HepG2 (cell line): ENCODE results near the gene PSMC3IP. TPM values are rescaled to one million over a fixed set of nuclear protein-coding genes. Genes with fewer than 3 reads are reported as not detected.
A peak's percentile ranks its signal among the peaks of the same experiment; 100 is the strongest.

ENCODE experiments used
- ATAC-seq: fragments of 200-7000 bp; cut with Tn5 transposase; 3 replicates; pipeline ENCODE4 v1.9.1; 2020; ENCODE audit warnings: mild to moderate bottlenecking, moderate library complexity
- BruUV-seq: library from RNA; stranded (reverse); fragments of 400-500 nt; replicated peaks from 2 replicates; lab custom pipeline; 2021; lab: Mats Ljungman, UMichigan
- CTCF ChIA-PET: fragments of 300-600 bp; formaldehyde crosslinking; extraction: SDS; loops from one replicate; lab custom pipeline; 2021; ENCODE audit warnings: low total read pairs, inconsistent platforms, low intra/inter-chr PET ratio; lab: Yijun Ruan, JAX
- POLR2A ChIA-PET: fragments of 350-600 bp; sonication (Branson Sonifier 250); formaldehyde crosslinking; loops from one replicate; lab custom pipeline; 2020; ENCODE audit warnings: antibody characterized with exemption, inconsistent platforms; lab: Yijun Ruan, JAX
- DNase-seq: peaks from one replicate; pipeline ENCODE4 v3.0.0-alpha.2; 2015; ENCODE audit warnings: low spot score
- FAIRE-seq: peaks from 3 replicates; lab custom pipeline; 2011; peaks lifted over from hg19 to GRCh38; lab: Jason Lieb, UNC
- H2AFZ ChIP-seq: one replicate; pipeline ENCODE4 v1.6.1; 2011; ENCODE audit warnings: low read length, inconsistent platforms
- H3K27ac ChIP-seq: fragments of 300-600 bp; 3 replicates; pipeline ENCODE4 v1.8.0; 2011; ENCODE audit warnings: mixed run types, mild to moderate bottlenecking, mixed read lengths, low read length, inconsistent platforms; ENCODE audit not compliant: insufficient read depth; ENCODE audit errors: extremely low read length
- H3K27me3 ChIP-seq, 2 experiments: fragments of 200-600 bp in 1 of 2; 2 replicates in 1 of 2; 3 replicates in 1 of 2; pipeline versions ENCODE4 v1.6.0 to v1.8.0; 2011; ENCODE audit warnings: low read length in 2 of 2, mild to moderate bottlenecking in 2 of 2, moderate library complexity in 2 of 2, inconsistent platforms in 1 of 2; ENCODE audit not compliant: insufficient read depth in 2 of 2, control insufficient read depth in 1 of 2
- H3K36me3 ChIP-seq, 2 experiments: fragments of 200-600 bp in 1 of 2; replicated peaks in 1 of 2; 2 replicates in 1 of 2; 3 replicates in 1 of 2; pipeline versions ENCODE4 v1.5.1 to v1.8.0; 2011; ENCODE audit warnings: low read length in 2 of 2, inconsistent platforms in 1 of 2; ENCODE audit not compliant: insufficient read depth in 2 of 2, control insufficient read depth in 1 of 2
- H3K4me1 ChIP-seq: 2 replicates; pipeline ENCODE4 v1.5.1; 2012; ENCODE audit warnings: low read length, inconsistent platforms; ENCODE audit not compliant: insufficient read depth
- H3K4me2 ChIP-seq: 2 replicates; pipeline ENCODE4 v1.6.0; 2011; ENCODE audit warnings: low read depth, low read length, inconsistent platforms
- H3K4me3 ChIP-seq, 3 experiments: fragments of 200-600 bp in 1 of 3; sonication (generic), shearing (Covaris generic) in 1 of 3; replicated peaks in 1 of 3; 2 replicates each; pipeline ENCODE4 v1.5.1; 2011 to 2016; ENCODE audit warnings: low read length in 3 of 3, inconsistent platforms in 2 of 3, low read depth in 2 of 3, mild to moderate bottlenecking in 2 of 3, control low read depth in 1 of 3, mixed read lengths in 1 of 3; ENCODE audit not compliant: insufficient read depth in 1 of 3
- H3K79me2 ChIP-seq: one replicate; pipeline ENCODE4 v1.6.1; 2011; ENCODE audit warnings: low read length, inconsistent platforms; ENCODE audit not compliant: insufficient read depth
- H3K9ac ChIP-seq: 2 replicates; pipeline ENCODE4 v1.6.0; 2011; ENCODE audit warnings: mild to moderate bottlenecking, low read depth, low read length, inconsistent platforms; ENCODE audit not compliant: insufficient read depth
- H3K9me3 ChIP-seq: 2 replicates; pipeline ENCODE4 v1.5.1; 2012; ENCODE audit warnings: mild to moderate bottlenecking, low read length
- H4K20me1 ChIP-seq: 2 replicates; pipeline ENCODE4 v1.6.0; 2011; ENCODE audit warnings: inconsistent platforms, mild to moderate bottlenecking, low read length, moderate library complexity; ENCODE audit not compliant: insufficient read depth
- ARID5B ChIP-seq: IDR thresholded peaks from 2 replicates; pipeline ENCODE4 v1.4.0; 2020; ENCODE audit warnings: mild to moderate bottlenecking, missing genetic modification reagents
- DNMT1 ChIP-seq: sonication (generic); formaldehyde crosslinking; IDR thresholded peaks from 2 replicates; pipeline ENCODE4 v1.5.1; 2020; ENCODE audit warnings: mild to moderate bottlenecking, missing genetic modification reagents
- EED ChIP-seq: sonication (generic); formaldehyde crosslinking; IDR thresholded peaks from 2 replicates; pipeline ENCODE4 v1.5.0; 2020; ENCODE audit warnings: mild to moderate bottlenecking, missing genetic modification reagents
- ZBTB7B ChIP-seq: sonication (generic); formaldehyde crosslinking; IDR thresholded peaks from 2 replicates; pipeline ENCODE4 v1.4.0; 2020; ENCODE audit warnings: missing genetic modification reagents
- WGBS: methylation state at CpG from one replicate; pipeline ENCODE4 v1.1.6; 2017; ENCODE audit warnings: low lambda C conversion rate; 5-methylcytosine and 5-hydroxymethylcytosine counted together
- in situ Hi-C: cut with HindIII; loops from 2 replicates; pipeline ENCODE4 v1.10.0; 2017; ENCODE audit warnings: low pct_unique_long_range_greater_than_20kb; ENCODE audit not compliant: extremely low pct_ligation_motif_present
- intact Hi-C: fragments of 100-400 bp; cut with micrococcal nuclease; formaldehyde crosslinking; loops from one replicate; pipeline ENCODE4 v1.10.0; 2022; ENCODE audit not compliant: unreplicated experiment
- polyA plus RNA-seq, 8 experiments: library from polyadenylated mRNA; depleted of rRNA in 3 of 8; stranded (reverse) in 7 of 8; unstranded in 1 of 8; fragments of >200 nt; fragmentation: Illumina TruSeq in 4 of 8; extraction: Trizol in 4 of 8; gene quantifications; 2 replicates each; pipeline versions ENCODE4 v1.2.1 to v1.2.3, GENCODE V29; 2011 to 2016; ENCODE audit warnings: low read depth in 4 of 8, missing spikeins in 1 of 8, mixed read lengths in 1 of 8; ENCODE audit not compliant: insufficient read depth in 1 of 8
- total RNA-seq, 5 experiments: library from RNA; depleted of rRNA; stranded (reverse); fragments of >200 nt; fragmentation: Illumina TruSeq; extraction: Trizol; gene quantifications; 2 replicates each; pipeline ENCODE4 v1.2.3, GENCODE V29; 2016; ENCODE audit warnings: low read depth in 1 of 5

Gene PSMC3IP
- total and polyA plus RNA-seq, 2 of the 13 experiments (the other 11 are each of a cell fraction or from before 2014, with no cell fraction given): 6.5 to 22.4 TPM

- Histone ChIP-seq H3K4me3 (no peak overlapping the region), H3K4me1 (peaks cover 96% of the 10 kb centered on the region), H3K27ac (no peak overlapping the region), H3K4me2 (no peak overlapping the region), H3K27me3 (no peaks in the 10 kb centered on the region), H4K20me1 (no peaks in the 10 kb centered on the region), H3K79me2 (no peaks in the 10 kb centered on the region), H3K9me3 (no peaks in the 10 kb centered on the region), H3K9ac (no peak overlapping the region), H3K36me3 (peaks cover 0 to 4% of the 10 kb centered on the region in 2 experiments; a peak in 2 of 5 replicates), H2AFZ (no peak overlapping the region)
- POLR2A ChIA-PET: no interaction called here
- FAIRE-seq (no peak), ATAC-seq (no peak), DNase-seq (no peak)
- in situ Hi-C loops (no loop called here), intact Hi-C loops (no loop called here)
- TF ChIP-seq EED (CRISPR knock-in tag): peak; percentile 10; the same call in 1 of the 2 replicates
- no peak for TF ChIP-seq DNMT1 (CRISPR knock-in tag)
- no peak for TF ChIP-seq ZBTB7B (CRISPR knock-in tag)
- no peak for TF ChIP-seq ARID5B
- 94% methylated on average over 6 of the region's 6 CpGs for WGBS
- CTCF ChIA-PET: interaction anchor here (1.8 to 4.0 kb wide), 2 partner anchors 8 to 204 kb away, joined by 28 to 37 read pairs; no protein-coding TSS in a partner anchor
- no TSS peak for BruUV-seq
Observed at GRCh38 chr17:42526031-42526444, 51.5 kb downstream of the PSMC3IP start.
